ENCODE measurements around the gene METRNL. TPM values are rescaled to one million over a fixed set of nuclear protein-coding genes. Genes with fewer than 3 reads are reported as not detected.
A peak's percentile ranks its signal among the peaks of the same experiment; 100 is the strongest.

The METRNL gene
- polyA plus RNA-seq, 3 donors, result 13.1 to 133 (median 29.8) TPM

DNA sequence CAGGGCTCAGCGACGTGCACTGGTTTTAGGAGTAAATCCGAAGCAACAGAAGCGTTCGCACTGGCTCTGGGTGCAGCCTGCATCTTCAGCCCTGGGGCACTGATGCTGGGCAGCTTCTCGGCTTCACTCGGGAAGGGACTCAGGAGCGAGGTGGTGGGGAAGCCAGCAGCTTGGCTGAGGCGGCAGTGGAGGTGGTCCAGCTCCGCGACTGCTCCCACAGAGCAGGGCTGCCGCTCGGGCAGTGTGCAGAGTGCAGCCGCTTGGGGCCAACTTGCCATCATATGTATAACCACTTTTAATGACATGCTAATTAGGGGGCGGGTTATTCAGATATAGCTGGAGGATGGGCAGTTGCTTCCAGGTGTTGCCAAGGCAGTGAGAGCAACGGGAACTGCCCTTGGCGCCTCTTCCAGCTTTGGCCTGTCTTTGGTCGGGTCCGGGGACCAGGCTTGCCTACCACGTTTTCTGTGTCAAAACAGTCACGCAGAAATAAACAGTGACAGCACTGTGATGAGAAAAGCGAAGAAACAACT is 26.7 kb downstream of the METRNL start:
- Histone ChIP-seq H3K27me3 (ENCODE audit: control insufficient read depth in 2 of 2, insufficient read depth in 2 of 2, low read length in 2 of 2) (peaks cover 0 to 3% of the 10 kb centered on the region in 2 donors), H2AFZ (ENCODE audit: insufficient read depth, low read depth, low read length, poor library complexity, severe bottlenecking) (no peak overlapping the region), H4K20me1 (ENCODE audit: insufficient read depth, low read length) (no peaks in the 10 kb centered on the region), H3K79me2 (ENCODE audit: insufficient read depth, low read length) (no peaks in the 10 kb centered on the region), H3K36me3 (replicated peaks in 1 of 2; ENCODE audit: control insufficient read depth in 1 of 2, insufficient read depth in 2 of 2, low read length in 2 of 2) (no peaks in the 10 kb centered on the region), H3K27ac (ENCODE audit: low read depth in 1 of 2, low read length in 2 of 2) (no peak overlapping the region), H3K9ac (ENCODE audit: insufficient read depth, low read length, poor library complexity, severe bottlenecking) (no peak overlapping the region), H3K4me3 (replicated peaks in 1 of 3; ENCODE audit: low read depth in 2 of 3, low read length in 3 of 3) (no peak overlapping the region), H3K9me3 (replicated peaks in 1 of 2; ENCODE audit: control insufficient read depth in 1 of 2, insufficient read depth in 1 of 2, low read length in 2 of 2) (no peaks in the 10 kb centered on the region), H3K4me2 (replicated peaks; ENCODE audit: extremely low read depth, low read length, poor library complexity, severe bottlenecking) (no peak overlapping the region), H3K4me1 (ENCODE audit: control insufficient read depth in 1 of 2, insufficient read depth in 2 of 2, low read length in 2 of 2) (peaks cover 8 to 25% of the 10 kb centered on the region in 2 donors)
- Mint-ChIP-seq H3K4me3 (peak overlapping the region in 1 of 2 donors; percentile 42), H3K36me3 (no peaks in the 10 kb centered on the region), H3K4me1 (peaks cover 29% of the 10 kb centered on the region), H3K27me3 (ENCODE audit: low read depth in 3 of 3) (peaks cover 34 to 41% (median 34%) of the 10 kb centered on the region in 3 donors), H3K27ac (peak overlapping the region in 1 of 7 donors; percentile 21), H3K9me3 (peaks cover 0 to 7% (median 2%) of the 10 kb centered on the region in 7 donors)
- no peak for DNase-seq
- 95% methylated on average over 18 of the region's 22 CpGs for WGBS (ENCODE audit: insufficient coverage)
- intact Hi-C loops (cut with micrococcal nuclease), result no loop called here
- TF ChIP-seq, protein P1, sequence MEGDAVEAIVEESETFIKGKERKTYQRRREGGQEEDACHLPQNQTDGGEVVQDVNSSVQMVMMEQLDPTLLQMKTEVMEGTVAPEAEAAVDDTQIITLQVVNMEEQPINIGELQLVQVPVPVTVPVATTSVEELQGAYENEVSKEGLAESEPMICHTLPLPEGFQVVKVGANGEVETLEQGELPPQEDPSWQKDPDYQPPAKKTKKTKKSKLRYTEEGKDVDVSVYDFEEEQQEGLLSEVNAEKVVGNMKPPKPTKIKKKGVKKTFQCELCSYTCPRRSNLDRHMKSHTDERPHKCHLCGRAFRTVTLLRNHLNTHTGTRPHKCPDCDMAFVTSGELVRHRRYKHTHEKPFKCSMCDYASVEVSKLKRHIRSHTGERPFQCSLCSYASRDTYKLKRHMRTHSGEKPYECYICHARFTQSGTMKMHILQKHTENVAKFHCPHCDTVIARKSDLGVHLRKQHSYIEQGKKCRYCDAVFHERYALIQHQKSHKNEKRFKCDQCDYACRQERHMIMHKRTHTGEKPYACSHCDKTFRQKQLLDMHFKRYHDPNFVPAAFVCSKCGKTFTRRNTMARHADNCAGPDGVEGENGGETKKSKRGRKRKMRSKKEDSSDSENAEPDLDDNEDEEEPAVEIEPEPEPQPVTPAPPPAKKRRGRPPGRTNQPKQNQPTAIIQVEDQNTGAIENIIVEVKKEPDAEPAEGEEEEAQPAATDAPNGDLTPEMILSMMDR (IDR thresholded peaks at IDR 0.05), result no peak

- Histone ChIP-seq H3K4me2 (replicated peaks; ENCODE audit: extremely low read depth, low read length, poor library complexity, severe bottlenecking) (no peak overlapping the region), H3K36me3 (replicated peaks in 1 of 2; ENCODE audit: control insufficient read depth in 1 of 2, insufficient read depth in 2 of 2, low read length in 2 of 2) (no peaks in the 10 kb centered on the region), H3K4me1 (ENCODE audit: control insufficient read depth in 1 of 2, insufficient read depth in 2 of 2, low read length in 2 of 2) (peaks cover 0 to 17% of the 10 kb centered on the region in 2 donors), H3K9me3 (replicated peaks in 1 of 2; ENCODE audit: control insufficient read depth in 1 of 2, insufficient read depth in 1 of 2, low read length in 2 of 2) (no peaks in the 10 kb centered on the region), H3K27me3 (ENCODE audit: control insufficient read depth in 2 of 2, insufficient read depth in 2 of 2, low read length in 2 of 2) (no peaks in the 10 kb centered on the region), H3K79me2 (ENCODE audit: insufficient read depth, low read length) (no peaks in the 10 kb centered on the region), H3K27ac (ENCODE audit: low read depth in 1 of 2, low read length in 2 of 2) (no peak overlapping the region), H3K4me3 (replicated peaks in 1 of 3; ENCODE audit: low read depth in 2 of 3, low read length in 3 of 3) (no peak overlapping the region), H4K20me1 (ENCODE audit: insufficient read depth, low read length) (no peaks in the 10 kb centered on the region), H3K9ac (ENCODE audit: insufficient read depth, low read length, poor library complexity, severe bottlenecking) (no peak overlapping the region), H2AFZ (ENCODE audit: insufficient read depth, low read depth, low read length, poor library complexity, severe bottlenecking) (no peak overlapping the region)
- DNase-seq, result no peak
- Mint-ChIP-seq H3K27me3 (ENCODE audit: low read depth in 3 of 3) (peaks cover 26 to 44% (median 40%) of the 10 kb centered on the region in 3 donors), H3K4me1 (peaks cover 23% of the 10 kb centered on the region), H3K36me3 (no peaks in the 10 kb centered on the region), H3K9me3 (peaks cover 0 to 7% (median 2%) of the 10 kb centered on the region in 7 donors), H3K4me3 (peak overlapping the region in 1 of 2 donors; percentile 31), H3K27ac (peak overlapping the region in 3 of 7 donors; percentile 54 to 80 (median 63))
- WGBS (ENCODE audit: insufficient coverage), result 87% methylated on average over 17 of the region's 17 CpGs
- intact Hi-C loops (cut with micrococcal nuclease), result no loop called here
- TF ChIP-seq, protein P1 (IDR thresholded peaks at IDR 0.05), result no peak
These were observed 27.7 kb downstream of the METRNL start for GRCh38 chr17:83106913-83107655.

Data from CD14-positive monocyte (primary cell).